ENCODE results near the gene KCNQ1OT1. TPM values are rescaled to one million over a fixed set of nuclear protein-coding genes. Genes with fewer than 3 reads are reported as not detected.

Gene KCNQ1OT1
- polyA plus RNA-seq, 6 donors from 2014 or later: 0.08 to 0.28 (median 0.12) TPM

DNA sequence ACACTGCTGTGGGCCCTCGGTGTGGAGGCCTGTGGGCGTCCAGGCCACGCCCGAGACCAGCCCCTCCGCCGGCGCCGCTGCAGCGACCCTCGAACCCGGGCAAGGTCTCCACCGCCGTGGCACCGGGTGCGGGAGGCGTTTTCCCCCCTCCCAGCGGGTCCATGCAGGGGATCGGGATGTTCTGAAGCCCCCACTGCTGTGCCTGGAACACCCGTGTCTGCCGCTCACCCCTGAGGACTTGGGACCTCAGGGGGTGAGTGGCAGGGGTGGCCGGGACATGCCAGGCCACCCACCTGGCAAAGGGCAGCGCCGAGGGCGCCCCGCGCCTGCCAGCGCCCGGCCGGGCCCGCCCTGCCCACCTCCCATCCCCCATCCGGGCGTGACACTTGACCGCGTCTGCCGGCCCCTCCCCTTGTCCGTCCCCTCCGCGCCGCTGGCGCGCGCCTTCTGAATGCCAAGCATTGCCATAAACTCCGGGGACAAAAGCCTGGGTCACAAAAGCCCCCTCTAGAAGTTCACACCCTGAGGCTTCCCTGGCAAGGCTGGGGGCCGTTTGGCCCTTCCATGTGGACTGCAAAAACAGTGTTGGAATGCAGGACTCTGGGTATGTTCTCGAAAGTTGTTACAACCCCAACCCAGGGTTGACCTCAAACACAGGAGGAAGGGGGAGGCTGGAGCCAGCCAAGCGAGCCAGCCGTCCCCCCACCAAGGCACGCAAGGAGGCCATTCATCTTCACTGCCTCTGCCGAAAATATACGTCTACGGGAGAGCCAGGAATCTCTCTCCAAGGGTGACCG, 819 bp upstream of the KCNQ1OT1 start:
- peaks cover 0 to 7% (median 0%) of the 10 kb centered on the region in 3 donors for H3K27me3 Mint-ChIP-seq
- H3K27ac Mint-ChIP-seq: peak overlapping the region in 2 of 6 donors; percentile 62 to 66
- peaks cover 33 to 40% (median 34%) of the 10 kb centered on the region in 3 donors for H3K4me1 Mint-ChIP-seq
- peaks cover 0 to 3% (median 2%) of the 10 kb centered on the region in 7 donors for H3K9me3 Mint-ChIP-seq
- DNase-seq: peak; percentile 25
- peak in 1 of 2 donors; percentile 6 for ATAC-seq (ENCODE audit: low read depth in 2 of 2)
- peaks cover 0 to 9% of the 10 kb centered on the region in 2 donors for H3K36me3 Mint-ChIP-seq
- peak overlapping the region; percentile 57 to 92 (median 83) for H3K4me3 Mint-ChIP-seq

DNA sequence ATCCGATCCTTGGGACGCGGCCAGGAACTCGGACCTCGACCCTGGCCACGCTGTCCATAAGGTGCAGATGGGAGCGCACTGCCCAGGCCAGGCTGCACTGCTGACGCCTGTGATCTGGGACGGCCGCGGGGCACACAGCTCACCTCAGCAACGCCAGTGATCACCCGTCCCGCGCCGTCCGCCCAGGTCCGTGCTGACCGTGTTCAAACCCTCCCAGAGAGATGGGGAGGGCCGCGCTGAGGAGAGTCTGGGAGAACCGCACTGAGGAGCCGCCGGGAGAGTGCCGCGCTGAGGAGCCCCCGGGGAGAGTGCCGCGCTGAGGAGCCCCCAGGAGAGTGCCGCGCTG, 636 bp downstream of the KCNQ1OT1 start:
- H3K36me3 Mint-ChIP-seq: peaks cover 0 to 2% of the 10 kb centered on the region in 2 donors
- H3K4me3 Mint-ChIP-seq: peak overlapping the region; percentile 79 to 92 (median 83)
- DNase-seq (no peak), ATAC-seq (ENCODE audit: low read depth in 2 of 2) (no peak)
- peaks cover 0 to 2% (median 0%) of the 10 kb centered on the region in 3 donors for H3K27me3 Mint-ChIP-seq
- H3K4me1 Mint-ChIP-seq: peaks cover 38 to 47% (median 43%) of the 10 kb centered on the region in 3 donors
- H3K9me3 Mint-ChIP-seq: peaks cover 0 to 3% (median 0%) of the 10 kb centered on the region in 7 donors
- peak overlapping the region; percentile 26 to 66 (median 60) for H3K27ac Mint-ChIP-seq

DNA sequence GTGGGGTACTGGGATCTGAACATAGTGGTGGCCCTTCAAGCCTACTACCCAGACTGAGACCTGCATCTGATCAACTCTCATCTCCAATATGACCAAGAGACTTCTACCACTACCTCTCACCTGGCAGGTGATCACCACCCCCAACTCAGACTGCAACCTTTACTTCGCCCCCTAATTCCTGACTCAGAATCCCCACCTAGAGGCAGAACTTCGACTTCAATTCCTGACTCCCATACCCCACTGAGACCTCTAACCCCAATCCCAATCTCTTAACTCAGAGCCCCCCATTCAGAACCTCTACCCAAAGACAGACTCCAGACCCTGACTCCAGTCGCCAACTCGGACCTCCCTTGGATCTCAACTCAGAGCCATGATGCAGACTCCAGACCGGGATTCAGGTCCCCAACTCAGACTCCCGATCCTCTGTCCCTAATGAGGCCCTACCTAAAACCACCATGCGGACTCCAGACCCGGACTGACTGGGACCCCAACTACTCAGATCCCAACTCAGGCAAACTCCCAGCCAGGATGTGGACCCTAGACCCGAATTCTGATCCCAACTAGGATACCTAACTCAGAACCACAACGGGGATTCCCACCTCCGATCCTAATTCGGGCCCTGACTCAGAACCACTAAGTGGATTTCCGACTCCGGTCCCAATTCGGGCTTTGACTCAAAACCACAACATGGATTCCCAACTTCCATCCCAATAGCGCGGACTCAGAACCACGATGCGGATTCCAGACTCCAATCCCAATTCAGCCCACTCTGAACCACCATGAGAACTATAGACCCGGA, 1.2 kb downstream of the KCNQ1OT1 start:
- Mint-ChIP-seq H3K4me1 (peaks cover 38 to 45% (median 44%) of the 10 kb centered on the region in 3 donors), H3K4me3 (peak overlapping the region; percentile 79 to 92 (median 83)), H3K9me3 (peaks cover 0 to 3% (median 0%) of the 10 kb centered on the region in 7 donors), H3K27ac (peak overlapping the region in 4 of 6 donors; percentile 26 to 66 (median 47)), H3K27me3 (no peaks in the 10 kb centered on the region), H3K36me3 (no peaks in the 10 kb centered on the region)
- no peak for ATAC-seq (ENCODE audit: low read depth in 2 of 2)
- no peak for DNase-seq

DNA sequence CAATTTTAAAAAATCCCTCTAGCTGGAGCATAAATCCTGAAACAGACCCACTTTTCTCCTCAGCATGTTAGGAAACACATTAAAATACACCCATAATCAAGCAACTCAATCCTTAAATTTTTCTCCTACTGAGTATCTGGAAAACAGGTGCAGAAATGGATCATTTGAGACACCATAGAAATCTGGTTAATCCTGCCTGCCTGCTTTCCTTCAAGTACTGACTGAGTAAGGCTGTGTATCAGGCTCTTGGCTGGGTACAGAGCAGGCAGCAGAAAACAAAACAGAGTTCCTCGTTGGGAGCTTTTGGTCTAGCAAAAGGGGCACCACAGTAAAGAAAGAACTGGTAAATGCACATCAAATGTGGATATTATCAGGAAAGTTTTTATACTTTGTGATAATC, 1.9 kb downstream of the KCNQ1OT1 start:
- H3K4me3 Mint-ChIP-seq: peak overlapping the region in 2 of 8 donors; percentile 82 to 88
- no peaks in the 10 kb centered on the region for H3K36me3 Mint-ChIP-seq
- H3K27ac Mint-ChIP-seq: no peak overlapping the region
- H3K4me1 Mint-ChIP-seq: peaks cover 38 to 39% (median 39%) of the 10 kb centered on the region in 3 donors
- H3K27me3 Mint-ChIP-seq: no peaks in the 10 kb centered on the region
- ATAC-seq (ENCODE audit: low read depth in 2 of 2) (no peak), DNase-seq (no peak)
- H3K9me3 Mint-ChIP-seq: peaks cover 0 to 3% (median 0%) of the 10 kb centered on the region in 7 donors

DNA sequence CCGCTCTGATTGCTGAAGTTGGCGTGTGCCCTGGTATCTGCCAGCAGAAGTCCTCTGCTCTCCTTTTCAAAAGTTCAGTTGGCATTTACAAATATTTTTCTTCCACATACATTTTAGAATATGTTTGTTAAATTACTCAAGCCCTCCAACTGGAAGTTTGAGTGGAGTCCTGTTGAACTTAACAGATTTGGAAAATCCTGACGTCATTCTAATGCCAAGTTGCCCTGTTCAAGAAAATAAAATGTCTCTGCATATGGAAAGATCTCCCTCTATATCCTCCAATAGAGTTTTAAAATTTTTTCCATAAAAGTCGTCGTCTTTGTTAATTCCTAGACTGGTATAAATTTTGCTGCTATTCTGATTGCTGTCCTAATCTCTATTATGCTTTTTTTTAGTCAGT, 3.3 kb downstream of the KCNQ1OT1 start:
- H3K27me3 Mint-ChIP-seq: no peaks in the 10 kb centered on the region
- peak overlapping the region in 2 of 8 donors; percentile 18 to 26 for H3K4me3 Mint-ChIP-seq
- H3K27ac Mint-ChIP-seq: no peak overlapping the region
- no peaks in the 10 kb centered on the region for H3K36me3 Mint-ChIP-seq
- peaks cover 0 to 3% (median 0%) of the 10 kb centered on the region in 7 donors for H3K9me3 Mint-ChIP-seq
- DNase-seq (no peak), ATAC-seq (ENCODE audit: low read depth in 2 of 2) (no peak)
- H3K4me1 Mint-ChIP-seq: peaks cover 42 to 48% (median 47%) of the 10 kb centered on the region in 3 donors

DNA sequence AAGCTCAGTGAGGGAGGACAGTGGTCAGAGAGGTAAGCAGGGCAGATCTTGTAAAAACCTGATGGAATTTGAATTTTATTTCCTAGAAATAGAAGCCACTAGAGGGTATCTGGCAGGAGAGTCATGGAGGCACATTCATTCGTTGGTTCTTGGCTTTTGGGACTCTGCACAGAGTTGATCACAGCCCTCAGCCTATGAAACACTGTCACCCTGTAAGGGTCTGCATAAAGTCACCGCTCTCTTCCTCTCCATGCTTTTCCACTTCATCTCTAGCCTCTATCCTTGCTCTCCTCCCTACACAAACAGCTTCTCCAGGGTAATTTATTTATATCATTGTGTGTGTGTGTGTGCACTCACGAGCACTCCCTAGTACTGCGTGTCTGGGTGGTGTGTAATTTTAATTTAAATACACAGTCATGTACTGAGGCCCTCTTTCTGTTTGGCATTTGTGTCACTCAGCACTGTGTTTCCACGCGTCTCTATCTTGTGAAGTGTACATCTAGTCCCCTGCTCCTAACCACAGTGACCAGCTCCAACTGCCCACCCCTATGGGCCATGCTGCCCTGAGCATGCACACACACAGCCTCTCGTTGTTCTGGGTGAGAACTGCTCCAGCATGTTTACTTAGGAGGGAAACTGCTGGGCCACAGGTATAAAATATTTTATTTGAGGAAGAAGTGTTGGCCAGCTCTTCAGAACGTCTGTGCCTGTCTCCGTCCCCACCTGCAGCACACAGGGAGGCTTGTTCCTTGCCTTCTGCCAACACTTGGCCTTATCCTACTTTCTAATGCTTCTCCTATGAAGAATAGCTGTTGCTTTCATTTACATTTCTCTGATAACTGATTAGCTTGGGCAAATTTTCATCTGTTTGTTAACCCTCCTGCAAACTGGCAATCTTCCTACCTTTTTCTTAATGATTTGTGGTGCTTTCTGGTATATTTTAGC, 4.5 kb downstream of the KCNQ1OT1 start:
- H3K36me3 Mint-ChIP-seq: no peaks in the 10 kb centered on the region
- peaks cover 0 to 3% (median 0%) of the 10 kb centered on the region in 7 donors for H3K9me3 Mint-ChIP-seq
- DNase-seq: no peak
- H3K4me3 Mint-ChIP-seq: peak overlapping the region in 6 of 8 donors; percentile 4 to 61 (median 12)
- H3K27me3 Mint-ChIP-seq: no peaks in the 10 kb centered on the region
- ATAC-seq (ENCODE audit: low read depth in 2 of 2): no peak
- H3K27ac Mint-ChIP-seq: peak overlapping the region in 2 of 6 donors; percentile 8 to 70
- peaks cover 40 to 48% (median 43%) of the 10 kb centered on the region in 3 donors for H3K4me1 Mint-ChIP-seq

DNA sequence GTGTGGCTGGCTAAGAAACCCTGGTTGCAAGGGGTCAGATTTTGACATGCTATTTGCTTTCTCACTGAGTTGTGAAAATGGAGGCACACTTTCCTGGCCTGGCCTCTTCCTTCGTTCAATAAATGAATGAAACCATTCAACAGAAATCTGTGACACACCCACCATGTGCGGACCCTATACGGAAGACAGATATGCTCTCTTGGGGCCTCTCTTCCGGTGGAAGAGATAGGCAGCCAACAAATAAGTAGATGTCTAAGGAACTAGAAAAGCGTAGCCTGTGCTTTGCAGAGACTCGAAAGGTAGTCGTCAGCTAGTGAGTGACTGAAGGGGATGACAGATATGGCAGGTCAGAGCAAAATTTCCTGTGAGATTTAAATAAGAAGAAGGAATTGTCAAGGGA, 5.3 kb downstream of the KCNQ1OT1 start:
- peak overlapping the region in 6 of 8 donors; percentile 4 to 61 (median 22) for H3K4me3 Mint-ChIP-seq
- peaks cover 46 to 52% (median 47%) of the 10 kb centered on the region in 3 donors for H3K4me1 Mint-ChIP-seq
- peaks cover 0 to 3% (median 0%) of the 10 kb centered on the region in 7 donors for H3K9me3 Mint-ChIP-seq
- peak overlapping the region in 3 of 6 donors; percentile 5 to 70 (median 8) for H3K27ac Mint-ChIP-seq
- DNase-seq (no peak), ATAC-seq (ENCODE audit: low read depth in 2 of 2) (peak; percentile 54 to 57)
- H3K36me3 Mint-ChIP-seq: no peaks in the 10 kb centered on the region
- H3K27me3 Mint-ChIP-seq: no peaks in the 10 kb centered on the region

DNA sequence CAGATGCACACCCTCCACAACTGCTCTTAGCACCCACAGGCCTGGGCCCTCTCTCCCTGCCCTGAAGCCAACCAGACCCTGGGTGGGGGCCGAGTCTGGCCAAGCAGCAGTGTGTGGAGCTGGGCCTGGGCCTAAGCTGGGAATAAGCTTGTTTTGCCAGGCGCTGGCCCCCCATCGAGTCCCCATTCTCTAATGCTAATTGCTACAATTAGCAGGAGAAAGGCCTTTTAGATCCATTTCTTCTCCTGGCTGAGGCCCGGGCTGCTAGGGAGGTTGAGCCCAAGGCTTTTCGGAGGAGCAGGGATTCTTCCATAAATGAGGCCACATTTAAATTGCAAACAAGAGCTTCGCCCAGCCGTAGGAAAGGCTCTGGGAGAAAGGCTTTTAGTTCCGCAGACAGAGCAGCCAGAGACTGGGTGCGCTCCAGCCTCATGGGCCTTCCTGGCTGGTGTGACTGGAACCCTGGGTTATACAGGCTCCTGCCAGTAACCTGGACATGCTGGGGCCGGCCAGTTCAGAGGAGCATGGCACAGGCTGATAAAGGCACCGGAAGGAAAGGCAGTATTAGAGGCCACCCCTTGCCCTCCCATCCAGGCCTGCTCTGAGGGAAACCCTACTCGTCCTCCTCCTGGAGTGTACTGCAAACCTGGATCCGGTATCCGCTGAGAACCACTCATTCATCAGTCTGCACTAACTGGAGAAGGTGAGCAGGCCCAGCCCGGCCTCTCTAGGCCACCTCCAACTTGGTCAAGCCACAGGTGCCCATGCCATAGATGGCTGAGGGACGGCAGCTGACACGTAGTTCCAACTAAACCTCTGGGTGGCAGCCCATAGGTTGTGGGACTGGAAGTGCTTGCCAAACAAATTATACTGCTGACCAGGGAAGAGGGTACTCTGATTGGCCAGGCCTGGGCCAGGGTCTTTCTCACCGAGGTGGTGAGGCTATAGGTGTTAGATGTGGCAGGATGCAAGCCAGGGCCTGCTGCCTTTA, 6.2 kb downstream of the KCNQ1OT1 start:
- no peaks in the 10 kb centered on the region for H3K36me3 Mint-ChIP-seq
- no peak for ATAC-seq (ENCODE audit: low read depth in 2 of 2)
- peak overlapping the region in 1 of 6 donors; percentile 79 for H3K27ac Mint-ChIP-seq
- H3K4me1 Mint-ChIP-seq: peaks cover 39 to 47% (median 41%) of the 10 kb centered on the region in 3 donors
- peaks cover 0 to 3% (median 0%) of the 10 kb centered on the region in 7 donors for H3K9me3 Mint-ChIP-seq
- DNase-seq: no peak
- H3K4me3 Mint-ChIP-seq: peak overlapping the region in 1 of 8 donors; percentile 17
- H3K27me3 Mint-ChIP-seq: no peaks in the 10 kb centered on the region

DNA sequence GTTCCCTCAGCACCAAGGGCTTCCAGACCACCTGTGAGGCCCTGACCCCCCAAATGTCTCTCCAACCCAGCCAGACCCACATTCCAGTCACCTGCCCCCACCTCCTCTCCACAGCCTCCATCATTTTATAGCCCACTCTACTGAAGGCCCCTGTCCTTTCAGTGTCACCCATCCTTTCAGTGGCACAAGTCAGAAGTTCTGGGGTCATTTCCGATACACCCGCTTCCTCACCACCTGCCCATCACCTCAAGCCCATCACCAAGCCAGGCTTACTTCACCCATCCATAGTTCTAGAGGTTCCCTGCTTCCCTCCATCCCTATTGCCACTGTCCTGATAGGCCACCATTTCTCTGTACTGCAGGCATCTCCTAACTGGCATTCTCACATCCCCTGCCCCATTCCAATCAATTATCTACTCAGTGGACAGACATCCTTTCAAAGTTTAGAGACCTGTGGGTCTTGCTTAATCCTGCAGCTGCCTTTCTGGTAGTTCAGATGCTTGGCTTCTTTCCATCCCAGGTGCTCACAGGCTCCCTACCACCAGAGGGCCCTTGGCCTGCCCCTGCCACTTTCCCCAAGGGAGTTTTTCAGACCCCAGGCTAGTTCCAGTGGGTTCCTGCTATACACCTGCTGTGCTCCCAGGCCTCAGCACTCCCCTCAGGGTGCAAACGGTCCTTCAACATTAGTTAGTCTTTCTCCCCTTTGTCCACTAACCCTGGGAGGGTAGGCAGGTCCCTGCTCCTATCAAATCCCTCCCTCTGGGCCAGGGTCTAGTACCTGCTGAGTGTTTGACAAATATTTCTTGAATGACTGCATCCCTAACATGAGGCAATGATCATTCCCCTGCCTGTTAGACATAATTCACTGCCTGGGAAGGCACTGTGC, 7.6 kb downstream of the KCNQ1OT1 start:
- Mint-ChIP-seq H3K9me3 (no peaks in the 10 kb centered on the region), H3K27ac (peak overlapping the region in 5 of 6 donors; percentile 1 to 82 (median 27)), H3K27me3 (no peaks in the 10 kb centered on the region), H3K4me3 (no peak overlapping the region), H3K4me1 (peaks cover 34 to 43% (median 36%) of the 10 kb centered on the region in 3 donors), H3K36me3 (no peaks in the 10 kb centered on the region)
- DNase-seq (no peak), ATAC-seq (ENCODE audit: low read depth in 2 of 2) (no peak)

DNA sequence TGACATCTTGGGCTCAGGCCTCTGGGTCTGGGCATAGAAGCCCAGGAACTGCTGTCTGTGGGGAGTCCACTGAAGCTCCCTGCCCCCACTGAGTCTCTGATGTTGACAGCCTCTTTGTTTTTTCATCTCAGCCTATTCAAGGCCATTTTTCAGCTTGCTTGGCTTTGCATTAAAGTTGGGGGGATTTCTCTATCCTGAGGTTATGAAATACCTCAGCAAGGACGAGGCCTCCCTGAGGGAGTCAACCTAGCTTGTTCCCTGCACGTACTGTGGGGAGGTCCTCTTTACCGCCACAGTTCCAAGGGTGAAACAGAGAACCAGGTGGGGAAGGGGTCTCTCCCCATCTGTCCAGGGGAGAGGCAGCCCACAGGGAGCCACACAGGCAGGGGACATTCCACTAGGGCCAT, 8.4 kb downstream of the KCNQ1OT1 start:
- DNase-seq: no peak
- H3K27ac Mint-ChIP-seq: peak overlapping the region in 1 of 6 donors; percentile 27
- H3K36me3 Mint-ChIP-seq: no peaks in the 10 kb centered on the region
- H3K9me3 Mint-ChIP-seq: no peaks in the 10 kb centered on the region
- peaks cover 34 to 43% (median 36%) of the 10 kb centered on the region in 3 donors for H3K4me1 Mint-ChIP-seq
- H3K27me3 Mint-ChIP-seq: no peaks in the 10 kb centered on the region
- ATAC-seq (ENCODE audit: low read depth in 2 of 2): no peak
- H3K4me3 Mint-ChIP-seq: no peak overlapping the region

Measured in naive B cell (primary cell).